HEK293T (cell line): ENCODE results near the gene FRMPD2.

Source experiments
- ARNT ChIP-seq: fragments of 450-650 bp; IDR thresholded peaks from 2 replicates; pipeline ENCODE4 v1.6.1; 2017; ENCODE audit warnings: mild to moderate bottlenecking
- BHLHE40 ChIP-seq: fragments of 450-650 bp; IDR thresholded peaks from 2 replicates; pipeline ENCODE4 v1.6.1; 2016; ENCODE audit warnings: mild to moderate bottlenecking, moderate library complexity, borderline replicate concordance
- CTBP1 ChIP-seq: fragments of 450-650 bp; IDR thresholded peaks from 2 replicates; pipeline ENCODE4 v1.6.1; 2016; ENCODE audit warnings: borderline replicate concordance
- ELF4 ChIP-seq: fragments of 450-650 bp; IDR thresholded peaks from 2 replicates; pipeline ENCODE4 v1.6.1; 2017; ENCODE audit warnings: antibody characterized with exemption
- FOXA1 ChIP-seq: fragments of 450-650 bp; IDR thresholded peaks from 2 replicates; pipeline ENCODE4 v1.6.1; 2016; ENCODE audit warnings: mild to moderate bottlenecking
- FOXK2 ChIP-seq: fragments of 450-650 bp; IDR thresholded peaks from 2 replicates; pipeline ENCODE4 v1.6.1; 2016; ENCODE audit warnings: mild to moderate bottlenecking
- FOXM1 ChIP-seq: fragments of 450-650 bp; IDR thresholded peaks from 2 replicates; pipeline ENCODE4 v1.6.1; 2017; ENCODE audit warnings: mild to moderate bottlenecking, borderline replicate concordance
- L3MBTL2 ChIP-seq: fragments of 450-650 bp; conservative IDR thresholded peaks from 2 replicates; pipeline ENCODE4 v1.6.1; 2016; ENCODE audit warnings: mild to moderate bottlenecking
- NFRKB ChIP-seq: fragments of 450-650 bp; IDR thresholded peaks from 2 replicates; pipeline ENCODE4 v1.6.1; 2016; ENCODE audit warnings: mild to moderate bottlenecking, moderate library complexity
- PKNOX1 ChIP-seq: fragments of 450-650 bp; IDR thresholded peaks from 2 replicates; pipeline ENCODE4 v1.6.1; 2016
- SP1 ChIP-seq: fragments of 450-650 bp; IDR thresholded peaks from 2 replicates; pipeline ENCODE4 v1.6.1; 2017
- SUZ12 ChIP-seq: fragments of 450-650 bp; IDR thresholded peaks from 2 replicates; pipeline ENCODE4 v1.6.1; 2016; ENCODE audit warnings: mild to moderate bottlenecking
- TARDBP ChIP-seq: fragments of 450-650 bp; IDR thresholded peaks from 2 replicates; pipeline ENCODE4 v1.6.1; 2016
- ZNF384 ChIP-seq: fragments of 450-650 bp; IDR thresholded peaks from 2 replicates; pipeline ENCODE4 v1.6.1; 2016

- TF ChIP-seq ARNT (no peak), SP1 (no peak), FOXK2 (no peak), SUZ12 (no peak), NFRKB (no peak), CTBP1 (no peak), FOXA1 (no peak), ZNF384 (no peak), FOXM1 (no peak), PKNOX1 (no peak), TARDBP (no peak), ELF4 (no peak), L3MBTL2 (no peak), BHLHE40 (no peak)
Observed at GRCh38 chr10:48205918-48206317, 68.6 kb downstream of the FRMPD2 start.
